HG03066 (cell line): ENCODE data around the gene NHSL1.
"Not testable (repeated sequence)": the region's sequence is repeated elsewhere in the genome, so short reads cannot be mapped to it uniquely, and the experiment has no call there.

ENCODE experiments used
- ATAC-seq: cut with Tn5 transposase; IDR thresholded peaks from one replicate; pipeline ENCODE4 v1.9.1; 2021; ENCODE audit warnings: low read depth; ENCODE audit not compliant: unreplicated experiment

The NHSL1 gene

GRCh38 chr6:138431256-138432062 is 67.8 kb downstream of the NHSL1 start:
- ATAC-seq = no peak

- no peak for ATAC-seq
Observed at GRCh38 chr6:138430361-138431145, 68.7 kb downstream of the NHSL1 start.

- no peak for ATAC-seq
Observed at GRCh38 chr6:138429761-138430160, 69.5 kb downstream of the NHSL1 start.

- no peak for ATAC-seq
Observed at GRCh38 chr6:138428944-138429598, 70.2 kb downstream of the NHSL1 start.

- ATAC-seq = no peak
Observed at GRCh38 chr6:138427701-138428100, 71.6 kb downstream of the NHSL1 start.

GRCh38 chr6:138426500-138427123 is 72.7 kb downstream of the NHSL1 start:
- no peak for ATAC-seq

GRCh38 chr6:138425256-138425655 is 74.0 kb downstream of the NHSL1 start:
- not testable (repeated sequence) for ATAC-seq

- ATAC-seq = no peak
Observed at GRCh38 chr6:138424004-138424904, 75.0 kb downstream of the NHSL1 start.

GRCh38 chr6:138422861-138423260 is 76.4 kb downstream of the NHSL1 start:
- no peak for ATAC-seq

- ATAC-seq = no peak
Observed at GRCh38 chr6:138421608-138422007, 77.7 kb downstream of the NHSL1 start.

GRCh38 chr6:138421089-138421488 is 78.2 kb downstream of the NHSL1 start:
- ATAC-seq = no peak

GRCh38 chr6:138420356-138420755 is 78.9 kb downstream of the NHSL1 start:
- no peak for ATAC-seq

GRCh38 chr6:138419766-138420165 is 79.5 kb downstream of the NHSL1 start:
- ATAC-seq = no peak

GRCh38 chr6:138418118-138418742 is 81.1 kb downstream of the NHSL1 start:
- ATAC-seq = no peak

GRCh38 chr6:138417493-138418117 is 81.7 kb downstream of the NHSL1 start:
- ATAC-seq = no peak

- ATAC-seq = no peak
Observed at GRCh38 chr6:138416206-138416605, 83.1 kb downstream of the NHSL1 start.

GRCh38 chr6:138415125-138415524 is 84.2 kb downstream of the NHSL1 start:
- ATAC-seq = no peak

- no peak for ATAC-seq
Observed at GRCh38 chr6:138410972-138411880, 88.1 kb downstream of the NHSL1 start.
